GM15510 (cell line): Measurements from ENCODE around the gene KCNQ1OT1.

Experiments used
- POLR2A ChIP-seq: IDR thresholded peaks from 3 replicates; pipeline ENCODE4 v1.6.1; 2011; ENCODE audit warnings: borderline replicate concordance; ENCODE audit not compliant: insufficient read length; ENCODE audit errors: extremely low read depth

Gene KCNQ1OT1

GRCh38 chr11:2559527-2560311, 140.1 kb downstream of the KCNQ1OT1 start:
- no peak for TF ChIP-seq POLR2A

- TF ChIP-seq POLR2A, result no peak
These were observed 140.8 kb downstream of the KCNQ1OT1 start for GRCh38 chr11:2558861-2559526.

DNA sequence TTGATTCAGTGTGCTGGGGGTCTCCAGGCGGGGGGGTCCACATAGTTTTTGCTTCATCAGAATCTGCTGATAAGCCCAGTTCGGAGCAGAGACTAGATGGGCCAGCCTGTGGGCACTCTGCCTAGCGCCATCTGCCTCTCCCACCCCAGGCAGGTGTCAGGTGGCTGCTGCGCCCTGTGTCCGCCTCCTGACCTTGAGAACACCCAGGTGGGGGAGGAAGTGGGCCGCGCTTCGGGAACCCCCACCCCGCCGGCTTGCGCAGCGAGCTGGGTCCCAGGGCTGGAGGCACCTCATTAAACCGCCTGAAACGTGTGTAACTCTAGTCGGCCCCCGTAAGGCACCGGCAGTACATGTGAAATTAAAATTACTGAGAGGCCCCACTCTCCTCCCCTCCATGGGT, 141.4 kb downstream of the KCNQ1OT1 start:
- no peak for TF ChIP-seq POLR2A
